Right hindlimb (tissue), 1 donor: ENCODE results near the gene ARHGEF6.

Source experiments
- DNase-seq: peaks from one replicate; pipeline ENCODE4 v3.0.0-alpha.2; 2018

The ARHGEF6 gene

GRCh38 chrX:136636121-136636520 lies 144.6 kb downstream of the ARHGEF6 start:
- DNase-seq = no peak

DNA sequence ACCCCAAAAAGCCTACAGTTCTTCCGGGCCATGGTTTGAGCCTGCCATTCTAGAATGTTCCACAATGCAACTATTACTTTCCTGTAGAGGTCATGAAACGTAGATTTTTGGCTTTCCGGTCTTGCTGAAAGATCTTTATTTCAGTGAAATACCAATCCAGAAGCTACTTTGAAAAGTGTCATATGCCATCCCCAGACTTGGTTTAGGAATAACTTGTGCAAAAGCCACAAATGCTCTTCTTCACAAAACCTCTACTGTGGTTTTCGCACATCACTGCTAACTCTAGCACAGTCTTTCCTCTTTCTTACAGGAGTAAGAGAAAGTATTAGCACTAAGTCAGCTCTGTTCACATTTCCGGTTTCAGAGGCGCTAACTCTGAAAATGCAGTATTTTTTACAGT lies 145.5 kb downstream of the ARHGEF6 start:
- DNase-seq = no peak

DNA sequence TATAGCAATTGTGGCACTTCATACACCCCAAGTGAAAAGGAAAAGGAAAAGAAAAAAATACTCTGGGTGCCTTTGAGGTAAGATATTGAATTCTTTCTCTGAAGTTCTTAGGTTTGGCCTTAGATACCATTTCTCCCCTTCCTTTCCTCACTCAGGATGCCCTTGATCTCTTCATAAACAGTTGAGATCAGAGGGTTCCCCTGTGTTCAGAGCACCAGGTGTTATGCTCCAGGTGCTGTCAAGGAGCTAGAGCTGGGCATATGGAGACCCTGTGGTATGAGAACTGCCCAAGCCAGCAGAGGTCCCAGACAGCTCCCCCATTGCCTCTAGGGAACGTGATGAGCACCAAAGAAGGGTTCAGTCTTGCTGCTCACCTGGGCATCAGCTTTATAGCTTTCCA lies 149.9 kb downstream of the ARHGEF6 start:
- DNase-seq = no peak

DNA sequence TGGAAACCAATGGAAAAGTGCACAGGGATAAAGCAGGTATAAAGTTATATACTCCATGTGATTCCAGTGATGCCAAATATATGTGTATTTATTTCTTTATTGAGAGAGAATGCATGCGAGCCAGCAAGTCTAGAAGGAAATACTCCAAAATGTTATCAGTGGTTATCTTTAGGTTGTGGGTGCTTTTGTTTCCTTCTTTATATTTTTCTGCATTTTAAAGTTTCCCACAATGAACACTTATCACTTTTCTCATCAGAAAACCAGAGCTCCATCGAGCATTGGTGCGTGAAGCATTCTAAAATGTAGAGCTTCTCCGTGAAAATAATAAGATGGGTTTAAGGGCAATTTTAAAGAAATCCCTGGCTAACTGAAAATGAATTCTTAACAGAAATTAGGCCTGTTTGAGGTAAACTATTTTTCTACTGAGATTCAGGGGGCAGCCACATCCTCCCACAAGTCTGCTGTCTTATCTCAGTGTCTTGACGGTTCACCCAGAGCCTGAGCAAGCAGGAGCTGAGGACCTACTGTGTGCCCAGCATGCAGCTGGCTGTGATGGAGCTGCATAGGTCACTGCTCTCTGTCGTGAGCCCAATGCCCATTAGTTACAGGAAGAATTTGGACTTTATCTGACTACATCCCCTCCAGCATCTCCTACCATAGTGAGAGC lies 151.5 kb downstream of the ARHGEF6 start:
- no peak for DNase-seq

DNA sequence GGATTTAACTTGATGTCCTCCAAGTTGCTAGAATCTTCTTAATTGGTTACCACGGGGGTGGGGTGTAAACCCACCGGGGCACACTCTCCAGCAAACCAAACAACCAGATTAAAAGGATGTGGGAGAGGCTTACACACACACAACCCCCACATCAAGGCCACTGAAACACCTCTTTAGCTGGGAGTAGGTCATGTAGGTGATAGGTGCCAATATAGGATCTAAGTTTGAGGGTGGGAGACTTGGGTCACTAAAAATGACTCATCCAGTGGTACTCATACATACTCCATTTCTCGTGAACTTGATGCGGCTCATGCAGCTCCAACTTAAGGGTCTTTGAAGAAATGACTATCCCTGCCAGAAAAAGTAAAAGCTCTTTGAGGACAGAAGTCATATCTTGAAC lies 153.3 kb downstream of the ARHGEF6 start:
- no peak for DNase-seq

DNA sequence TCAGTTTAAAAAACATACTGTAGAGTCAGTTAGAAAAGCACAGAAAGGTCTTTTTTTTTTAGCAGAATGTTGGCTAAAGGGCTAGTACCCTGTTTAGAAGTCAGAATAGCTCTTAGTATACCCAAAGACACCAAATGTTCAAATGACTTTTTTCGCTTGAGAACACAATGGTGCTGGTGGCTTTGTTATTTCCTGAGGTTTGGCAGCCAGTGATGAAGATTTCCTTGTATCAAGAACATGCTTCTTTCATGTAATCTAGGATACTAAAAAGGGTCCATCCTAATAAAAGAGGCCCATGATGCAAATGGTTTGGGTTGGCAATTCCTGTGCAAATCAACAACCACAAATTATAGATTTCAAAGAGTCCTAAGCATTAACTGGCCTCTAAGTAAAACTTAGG lies 153.8 kb downstream of the ARHGEF6 start:
- DNase-seq = no peak

GRCh38 chrX:136626237-136626636 lies 154.5 kb downstream of the ARHGEF6 start:
- no peak for DNase-seq

- DNase-seq = no peak
These were observed 155.5 kb downstream of the ARHGEF6 start for GRCh38 chrX:136625246-136625645.

GRCh38 chrX:136623396-136623795 lies 157.3 kb downstream of the ARHGEF6 start:
- DNase-seq = no peak

DNA sequence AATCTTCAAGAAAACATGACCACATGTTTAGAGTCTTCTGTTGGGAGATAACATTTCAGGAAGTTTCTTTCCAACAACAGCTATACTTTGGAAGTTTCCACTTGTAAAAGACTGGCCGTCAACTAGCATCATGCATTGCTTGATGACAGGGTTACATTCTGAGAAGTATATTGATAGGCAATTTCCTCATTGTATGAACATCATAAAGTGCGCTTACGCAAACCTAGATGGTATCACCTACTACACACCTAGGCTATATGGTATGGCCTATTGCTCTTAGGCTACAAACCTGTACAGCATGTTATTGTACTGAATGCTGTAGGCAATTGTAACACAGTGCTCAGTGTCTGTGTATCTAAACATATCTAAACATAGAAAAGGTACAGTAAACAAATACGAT lies 158.2 kb downstream of the ARHGEF6 start:
- no peak for DNase-seq

DNA sequence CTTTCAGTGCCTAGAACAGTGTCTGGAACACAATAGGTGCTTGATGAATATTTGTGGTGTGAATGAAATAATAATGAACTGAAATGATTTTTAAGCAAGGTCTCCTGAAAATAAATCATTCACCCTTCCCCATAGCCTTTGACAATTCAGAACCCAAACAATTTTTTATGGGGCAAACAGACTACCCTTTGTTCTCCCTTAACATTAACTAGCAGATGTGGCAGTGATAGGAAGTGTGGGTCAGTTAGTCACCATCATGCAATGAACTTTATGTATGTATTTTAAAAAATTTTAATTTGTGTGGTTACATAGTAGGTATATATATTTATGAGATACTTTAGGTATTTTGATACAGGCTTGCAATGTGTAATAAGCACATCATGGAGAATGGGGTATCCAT lies 160.0 kb downstream of the ARHGEF6 start:
- no peak for DNase-seq

GRCh38 chrX:136619899-136620505 lies 160.7 kb downstream of the ARHGEF6 start:
- no peak for DNase-seq

GRCh38 chrX:136616987-136617685 lies 163.6 kb downstream of the ARHGEF6 start:
- no peak for DNase-seq
